T-helper 1 cell treated with Interleukin-12 subunit alpha and Interleukin-12 subunit beta and Interleukin-4 antibody, amounts not matched to agents 30 ng/mL and 1 ng/mL, for 36 hours (primary cell): ENCODE data around the gene SLC47A2. TPM values are rescaled to one million over a fixed set of nuclear protein-coding genes. Genes with fewer than 3 reads are reported as not detected.

Experiments
- intact Hi-C: fragments of 100-400 bp; cut with micrococcal nuclease; formaldehyde crosslinking; loops from one replicate; pipeline ENCODE4 v1.15.1; 2024
- total RNA-seq: library from RNA; stranded (reverse); gene quantifications from 2 replicates; pipeline ENCODE4 v1.2.3, GENCODE V29; 2022

The SLC47A2 gene
- total RNA-seq, 1 donor from 2014 or later = not detected

DNA sequence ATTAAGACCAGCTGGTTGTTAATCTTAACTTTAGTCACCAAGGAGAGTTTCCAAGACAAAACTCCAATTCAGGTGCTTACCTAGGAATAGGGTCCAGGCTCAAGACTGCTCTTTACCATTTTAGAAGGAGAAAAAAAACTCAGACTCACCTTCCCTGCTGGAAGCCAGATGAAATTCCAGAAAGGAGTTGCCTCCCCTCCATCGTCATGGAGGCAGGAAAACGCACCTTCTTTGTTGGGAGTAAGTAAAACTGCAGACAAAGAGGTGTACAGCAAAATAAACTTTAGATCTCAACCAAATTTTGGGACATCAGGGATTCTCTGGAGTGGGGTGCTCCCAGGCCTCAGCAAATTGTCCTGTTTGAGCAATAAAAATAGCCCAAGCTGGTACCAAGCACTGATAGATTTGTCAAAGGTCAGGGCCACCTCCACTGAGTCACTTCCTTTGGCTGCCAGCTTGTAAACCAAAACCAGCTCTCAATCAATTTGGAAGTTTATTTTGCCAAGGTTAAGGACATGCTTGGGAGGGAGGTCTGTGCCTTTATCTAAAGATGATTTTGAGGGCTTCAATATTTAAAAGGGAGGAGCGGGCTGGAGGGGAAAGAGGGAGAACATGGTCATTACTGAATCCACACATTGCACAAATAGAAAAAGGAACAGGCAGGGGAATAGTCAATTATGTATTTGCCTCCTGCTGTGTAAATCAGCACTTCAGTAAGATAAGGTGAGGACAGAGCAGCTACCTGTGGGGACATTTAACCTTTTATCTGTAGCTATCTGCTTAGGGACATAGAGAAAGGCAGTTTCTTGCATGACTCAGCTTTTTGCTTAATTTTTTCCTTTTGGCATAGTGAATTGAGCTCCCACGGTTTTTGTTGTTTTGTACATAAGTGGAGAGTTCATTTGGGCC is 69.3 kb downstream of the SLC47A2 start:
- intact Hi-C loops = loop anchor here (1.0 kb wide), 1 partner anchor 133 kb away; no protein-coding TSS in a partner anchor

DNA sequence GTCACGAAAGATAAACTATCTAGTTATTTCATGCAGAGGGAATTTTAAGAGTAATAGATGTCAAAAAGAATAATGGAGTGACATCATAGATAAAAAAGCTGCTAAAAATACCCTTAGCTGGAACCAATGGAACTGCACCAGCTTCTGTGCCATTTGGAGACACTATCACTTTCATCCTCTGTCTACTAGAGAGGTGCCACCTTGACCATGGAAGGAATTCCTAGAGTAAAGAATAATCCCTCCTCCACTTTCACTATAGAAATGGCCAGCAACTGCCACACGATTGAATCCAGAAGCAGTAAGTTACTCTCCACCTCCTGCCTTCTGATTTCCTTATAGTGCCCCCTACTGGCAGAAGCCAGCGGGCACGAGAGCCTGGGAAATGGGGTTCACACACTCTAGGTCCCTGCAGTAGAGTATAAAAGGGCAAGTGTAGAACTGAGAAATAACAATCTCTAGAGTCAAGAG is 70.6 kb downstream of the SLC47A2 start:
- intact Hi-C loops = loop anchor here (1.0 kb wide), 1 partner anchor 131 kb away; no protein-coding TSS in a partner anchor

DNA sequence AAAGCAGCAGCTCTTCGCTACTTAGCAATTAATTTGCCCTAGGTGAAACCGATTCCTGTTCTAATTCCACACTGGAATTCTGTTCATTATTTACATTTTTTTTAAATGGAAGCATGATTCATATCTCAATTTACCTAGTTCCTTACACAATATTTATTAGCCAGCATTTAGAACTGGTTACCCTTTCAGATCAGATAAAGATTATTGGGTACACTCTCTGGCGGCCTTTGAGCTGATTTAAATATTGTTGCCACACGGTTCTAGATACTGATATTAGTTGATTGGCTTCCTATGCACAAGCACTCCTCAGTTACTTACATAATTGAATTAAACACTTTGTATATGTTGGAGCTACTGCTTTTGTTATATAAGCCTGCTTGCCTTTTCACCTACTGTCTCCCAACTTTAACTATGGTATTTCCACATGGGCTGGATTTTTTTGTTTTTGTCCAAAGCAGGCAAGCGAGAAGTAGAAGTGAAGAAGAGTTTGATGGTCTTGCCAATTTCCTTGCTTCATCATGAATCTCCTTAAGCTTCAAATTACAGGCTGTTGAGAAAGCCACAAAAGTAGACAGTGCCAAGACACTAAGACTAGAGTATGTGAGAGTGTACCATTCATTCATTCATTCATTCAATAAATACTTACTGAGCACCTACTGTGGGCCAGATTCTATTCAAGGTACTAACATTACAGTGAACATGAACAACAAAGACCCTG is 71.7 kb downstream of the SLC47A2 start:
- intact Hi-C loops = no loop called here

DNA sequence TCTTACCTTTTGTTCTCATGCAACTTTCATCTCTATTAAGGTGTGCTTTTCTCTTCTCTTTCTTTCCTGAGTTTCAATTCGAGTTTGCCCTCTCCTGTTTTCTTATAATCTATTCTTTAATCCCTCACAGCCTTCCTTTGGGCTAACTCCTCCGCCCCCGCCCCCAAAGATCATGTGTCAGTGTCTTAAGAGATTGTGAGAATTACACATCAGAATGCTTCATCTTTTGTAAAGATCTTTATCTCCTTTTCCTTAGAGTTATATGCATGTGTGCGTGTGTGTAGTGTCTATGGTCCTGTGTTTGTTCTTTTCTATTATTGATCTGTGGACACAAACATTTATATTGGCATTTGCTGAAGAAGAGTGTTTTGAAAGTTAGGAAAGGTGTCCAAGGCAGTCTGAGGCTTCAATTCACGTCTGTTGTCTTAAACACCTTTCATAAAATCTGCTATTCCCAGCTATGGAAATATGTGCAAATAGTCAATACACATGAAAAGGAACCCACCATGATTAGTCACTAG is 74.0 kb downstream of the SLC47A2 start:
- intact Hi-C loops = no loop called here

DNA sequence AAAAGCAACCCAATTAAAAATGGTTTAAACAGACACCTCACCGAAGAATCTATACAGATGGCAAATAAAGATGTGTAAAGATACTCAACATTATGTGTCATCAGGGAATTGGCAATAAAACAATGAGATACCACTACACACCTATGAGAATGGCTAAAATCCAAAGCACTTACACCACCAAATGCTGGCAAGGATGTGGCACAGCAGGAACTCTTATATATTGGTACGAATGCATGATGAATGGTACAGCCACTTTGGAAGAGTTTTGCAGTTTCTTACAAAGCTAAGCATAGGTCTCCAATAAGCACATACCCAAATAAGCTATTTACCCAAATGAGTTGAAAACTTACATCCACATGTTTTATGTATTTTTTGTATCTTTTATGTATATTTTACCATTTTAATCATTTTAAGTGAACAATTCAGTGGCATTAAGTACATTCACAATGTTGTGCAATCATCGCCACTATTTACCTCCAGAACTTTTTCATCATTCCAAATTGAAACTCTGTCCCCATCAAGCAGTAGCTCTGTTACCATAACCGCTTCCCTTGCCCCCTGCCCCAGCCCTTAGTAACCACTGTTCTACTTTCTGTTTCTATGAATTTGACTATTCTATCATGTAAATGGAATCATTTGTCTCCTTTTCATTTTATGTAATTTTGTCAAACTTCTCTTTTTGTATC is 74.6 kb downstream of the SLC47A2 start:
- intact Hi-C loops = no loop called here

DNA sequence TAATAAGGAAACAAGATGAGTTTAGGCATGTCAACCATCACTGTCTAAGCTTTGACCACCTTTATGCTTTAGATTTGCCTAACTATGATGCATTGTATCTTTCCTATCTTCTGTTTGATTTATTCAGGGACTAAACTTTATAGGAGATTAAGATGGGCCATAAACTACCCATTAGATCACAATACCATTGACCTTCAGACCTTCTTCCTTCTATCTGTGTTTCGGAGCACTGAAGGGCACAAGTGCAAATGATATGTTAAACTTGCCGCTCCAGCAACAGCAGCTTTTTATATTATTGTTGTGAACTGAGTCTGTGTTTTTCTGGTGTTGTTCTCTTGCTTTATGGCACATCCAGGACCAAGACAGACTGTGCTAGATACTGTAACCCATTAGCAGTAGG is 84.5 kb downstream of the SLC47A2 start:
- intact Hi-C loops = no loop called here

DNA sequence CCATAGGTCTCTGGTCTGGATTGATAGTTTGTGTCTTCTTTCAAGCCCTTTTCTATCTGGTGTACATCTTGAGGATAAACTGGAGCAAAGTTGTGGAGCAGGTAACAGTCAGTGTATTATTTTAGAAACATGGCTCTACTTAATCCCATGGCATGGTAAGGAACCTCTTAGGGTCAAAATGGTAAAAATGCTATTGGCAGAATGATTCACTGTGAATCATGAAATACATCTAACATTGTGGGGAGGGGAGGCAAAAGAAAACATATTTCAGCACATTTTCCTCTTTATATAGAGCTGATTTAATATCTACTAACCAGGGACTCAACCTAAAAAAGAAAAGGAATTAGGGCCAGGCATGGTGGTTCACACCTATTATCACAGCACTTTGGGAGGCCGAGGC is 85.7 kb downstream of the SLC47A2 start:
- intact Hi-C loops = no loop called here

DNA sequence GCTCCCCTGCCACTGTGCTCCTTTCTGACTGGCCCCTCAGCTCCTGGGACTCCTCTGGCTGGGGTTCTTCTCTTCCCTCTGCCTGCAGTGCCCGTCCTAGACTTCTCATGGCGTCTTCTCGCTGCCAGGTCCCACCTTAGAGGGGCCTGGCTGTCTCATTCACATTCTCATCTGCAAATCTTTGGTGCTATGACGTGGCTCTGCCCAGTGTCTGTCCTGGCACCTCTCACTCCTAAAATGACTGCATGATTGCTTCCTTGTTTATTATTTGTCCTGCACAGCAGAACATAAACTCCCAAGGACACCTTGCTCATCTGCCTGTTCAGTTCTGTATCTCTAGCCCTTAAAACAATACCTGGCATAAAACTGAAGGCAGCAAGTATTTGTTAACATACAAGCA is 86.3 kb downstream of the SLC47A2 start:
- intact Hi-C loops = no loop called here

DNA sequence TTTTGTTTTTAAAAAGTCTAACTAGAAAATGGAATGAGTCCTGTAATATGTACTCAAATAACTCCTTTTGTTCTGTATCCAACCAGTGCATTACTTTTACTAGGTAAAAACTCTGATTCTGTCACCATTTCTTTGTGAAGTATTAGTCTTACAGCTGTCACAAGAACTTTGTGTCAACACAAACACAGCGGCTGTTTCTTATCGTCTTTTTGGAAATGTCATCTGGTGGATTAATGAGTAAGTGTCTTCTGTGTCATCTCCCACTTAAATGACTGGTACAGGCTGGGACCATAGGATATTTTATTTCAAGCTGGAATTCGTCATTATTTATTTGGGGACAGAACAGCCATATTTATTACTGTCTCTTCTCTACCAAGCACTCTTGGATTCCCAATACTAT is 86.9 kb downstream of the SLC47A2 start:
- intact Hi-C loops = no loop called here

Other genes with a start within 250 kb of the SLC47A2 start
- 0.25 TPM in 1 of 2 replicates, not detected in the other for gene SLC47A1, start 182.7 kb downstream of the SLC47A2 start, total RNA-seq
- gene ALDH3A2, start 67.8 kb downstream of the SLC47A2 start, total RNA-seq = 30.9 and 32.7 TPM in 2 replicates
- not detected in 2 replicates for gene ALDH3A1, start 31.7 kb upstream of the SLC47A2 start, total RNA-seq
- 11.2 and 13.6 TPM in 2 replicates for gene ULK2, start 151.4 kb upstream of the SLC47A2 start, total RNA-seq